RWPE1 (cell line): ENCODE results near the gene TOMM20L.

Experiments
- CTCF ChIA-PET: fragments of 350-600 bp; sonication (Branson Sonifier 250); formaldehyde crosslinking; extraction: SDS; loops from one replicate; lab custom pipeline; 2021; lab: Yijun Ruan, JAX
- POLR2A ChIA-PET: fragments of 400-600 bp; formaldehyde crosslinking; extraction: SDS; loops from one replicate; lab custom pipeline; 2020; ENCODE audit warnings: antibody characterized with exemption; ENCODE audit not compliant: low non-redundant PET; lab: Yijun Ruan, JAX
- DNase-seq: peaks from one replicate; pipeline ENCODE4 v3.0.0; 2012; ENCODE audit warnings: low spot score
- H3K27ac ChIP-seq: fragments of 450-650 bp; 2 replicates; pipeline ENCODE4 v1.5.1; 2017
- CTCF ChIP-seq: fragments of 450-650 bp; conservative IDR thresholded peaks from 2 replicates; pipeline ENCODE4 v1.5.1; 2017; ENCODE audit warnings: low read depth, mild to moderate bottlenecking

The TOMM20L gene

GRCh38 chr14:58426670-58427280 lies 31.0 kb downstream of the TOMM20L start:
- DNase-seq = peak; percentile 28
- H3K27ac ChIP-seq = peak overlapping the region; percentile 89
- ChIA-PET CTCF (interaction anchor here (0.7 kb wide), 1 partner anchor 24 kb away, joined by 3 read pairs; no protein-coding TSS in a partner anchor), POLR2A (no interaction called here)
- no peak for TF ChIP-seq CTCF

GRCh38 chr14:58427281-58428117 lies 31.8 kb downstream of the TOMM20L start, which contains the start of the genes KIAA0586 and TIMM9:
KIAA0586 (plus strand) TSS chr14:58427719; CDS start chr14:58428265, 546 bp downstream.
TIMM9 (minus strand) TSS chr14:58427531; CDS start chr14:58411945, 15,586 bp downstream.
- CTCF ChIA-PET = interaction anchor here (0.6 to 0.8 kb wide), 2 partner anchors 32 to 894 kb away, joined by 3 to 4 read pairs; partner anchors contain the start of gene TOMM20L
- POLR2A ChIA-PET = no interaction called here
- no peak for TF ChIP-seq CTCF
- DNase-seq = peak; percentile 97
- H3K27ac ChIP-seq = peak within 1 kb of the TSS; percentile 89

- ChIA-PET CTCF (no interaction called here), POLR2A (no interaction called here)
- H3K27ac ChIP-seq = no peak overlapping the region
- TF ChIP-seq CTCF = no peak
- DNase-seq = peak; percentile 63
Measured at GRCh38 chr14:58428118-58428683, 32.5 kb downstream of the TOMM20L start.

GRCh38 chr14:58430156-58430555 lies 34.4 kb downstream of the TOMM20L start:
- H3K27ac ChIP-seq = no peak overlapping the region
- no peak for TF ChIP-seq CTCF
- CTCF ChIA-PET = interaction anchor here (0.6 kb wide), 1 partner anchor 839 kb away, joined by 8 read pairs; no protein-coding TSS in a partner anchor
- DNase-seq = peak; percentile 36
- POLR2A ChIA-PET = no interaction called here

- POLR2A ChIA-PET = no interaction called here
- CTCF ChIA-PET = no interaction called here
- TF ChIP-seq CTCF = no peak
Measured at GRCh38 chr14:58439476-58439875, 43.7 kb downstream of the TOMM20L start.

GRCh38 chr14:58444627-58445026 lies 48.9 kb downstream of the TOMM20L start:
- H3K27ac ChIP-seq = no peak overlapping the region
- CTCF ChIA-PET = interaction anchor here (0.6 kb wide), 1 partner anchor 110 kb away, joined by 3 read pairs; no protein-coding TSS in a partner anchor
- no peak for TF ChIP-seq CTCF
- DNase-seq = no peak
- POLR2A ChIA-PET = no interaction called here

More at GRCh38 chr14:58439476-58439875, 43.7 kb downstream of the TOMM20L start:
- no peak overlapping the region for H3K27ac ChIP-seq
- DNase-seq = no peak
